Loucy (cell line): ENCODE data around the gene TCF15.

ENCODE experiments used
- CTCF ChIP-seq: fragments of 200-600 bp; sonication (generic); conservative IDR thresholded peaks from 2 replicates; pipeline ENCODE4 v1.5.1; 2014; ENCODE audit warnings: mild to moderate bottlenecking, antibody characterized with exemption, low read length
- EZH2phosphoT487 ChIP-seq: fragments of 200-600 bp; IDR thresholded peaks from 2 replicates; pipeline ENCODE4 v1.6.1; 2018; ENCODE audit warnings: antibody characterized with exemption, mild to moderate bottlenecking, moderate library complexity, borderline replicate concordance

GRCh38 chr20:631101-631500, 21.0 kb upstream of the TCF15 start:
- TF ChIP-seq CTCF (no peak), EZH2phosphoT487 (no peak)
